ENCODE results near the gene CSF1.

GRCh38 chr1:109912214-109912861 is 1.7 kb downstream of the CSF1 start:
- TF ChIP-seq EZH2 (IDR thresholded peaks at IDR 0.05; ENCODE audit: borderline replicate concordance, low read depth, low read length, severe bottlenecking) (no peak), CTCF (IDR thresholded peaks at IDR 0.05; ENCODE audit: borderline replicate concordance, extremely low read depth, low read length, poor library complexity, severe bottlenecking) (no peak)
